HepG2 (cell line): Measurements from ENCODE around the gene BBLN. TPM values are rescaled to one million over a fixed set of nuclear protein-coding genes. Genes with fewer than 3 reads are reported as not detected.

Source experiments
- AKAP8 ChIP-seq: sonication (generic); formaldehyde crosslinking; IDR thresholded peaks from 2 replicates; pipeline ENCODE4 v1.5.1; 2020; ENCODE audit warnings: mild to moderate bottlenecking, missing genetic modification reagents
- BRD4 ChIP-seq: sonication (generic); formaldehyde crosslinking; IDR thresholded peaks from 2 replicates; pipeline ENCODE4 v1.4.0; 2020; ENCODE audit warnings: missing genetic modification reagents
- CTCF ChIP-seq: sonication (generic); formaldehyde crosslinking; IDR thresholded peaks from 2 replicates; pipeline ENCODE4 v1.5.0; 2020; ENCODE audit warnings: mild to moderate bottlenecking, missing genetic modification reagents, moderate library complexity
- DMAP1 ChIP-seq: IDR thresholded peaks from 2 replicates; pipeline ENCODE4 v1.6.1; 2016
- GLI4 ChIP-seq: sonication (generic); formaldehyde crosslinking; IDR thresholded peaks from 2 replicates; pipeline ENCODE4 v1.5.1; 2020; ENCODE audit warnings: missing genetic modification reagents, mild to moderate bottlenecking, moderate library complexity, borderline replicate concordance
- HDAC2 ChIP-seq: sonication (generic); formaldehyde crosslinking; IDR thresholded peaks from 2 replicates; pipeline ENCODE4 v1.4.0; 2020; ENCODE audit warnings: missing genetic modification reagents
- KDM5A ChIP-seq: fragments of 200-600 bp; sonication (generic); IDR thresholded peaks from 2 replicates; pipeline ENCODE4 v1.7.0; 2018; ENCODE audit warnings: antibody characterized with exemption, mild to moderate bottlenecking, low read length, borderline replicate concordance
- MAZ ChIP-seq, 2 experiments: sonication (generic) in 1 of 2; formaldehyde crosslinking in 1 of 2; IDR thresholded peaks; 2 replicates each; pipeline versions ENCODE4 v1.5.0 to v1.6.1; 2012 to 2020; ENCODE audit warnings: low read depth in 2 of 2, mild to moderate bottlenecking in 2 of 2, borderline replicate concordance in 1 of 2, improper control_type of control experiment in 1 of 2, low read length in 1 of 2, missing genetic modification reagents in 1 of 2, moderate library complexity in 1 of 2
- MEIS2 ChIP-seq: sonication (generic); formaldehyde crosslinking; IDR thresholded peaks from 2 replicates; pipeline ENCODE4 v1.9.0; 2021; ENCODE audit warnings: mild to moderate bottlenecking, missing genetic modification reagents
- PHB2 ChIP-seq: fragments of 450-650 bp; IDR thresholded peaks from 2 replicates; pipeline ENCODE4 v1.6.1; 2018; ENCODE audit not compliant: partially characterized antibody
- PRDM15 ChIP-seq: sonication (generic); formaldehyde crosslinking; IDR thresholded peaks from 2 replicates; pipeline ENCODE4 v1.4.0; 2020; ENCODE audit warnings: missing genetic modification reagents
- PREB ChIP-seq: sonication (generic); formaldehyde crosslinking; IDR thresholded peaks from 2 replicates; pipeline ENCODE4 v1.4.0; 2020; ENCODE audit warnings: missing genetic modification reagents
- RAD51 ChIP-seq: fragments of 450-650 bp; IDR thresholded peaks from 2 replicates; pipeline ENCODE4 v1.6.1; 2016; ENCODE audit warnings: borderline replicate concordance
- SMC3 ChIP-seq: IDR thresholded peaks from 2 replicates; pipeline ENCODE4 v1.6.1; 2011; ENCODE audit warnings: low read length, improper control_type of control experiment
- ZFYVE20 ChIP-seq: sonication (generic); formaldehyde crosslinking; IDR thresholded peaks from 2 replicates; pipeline ENCODE4 v1.8.0; 2023; ENCODE audit warnings: low read depth, mild to moderate bottlenecking, moderate library complexity, missing genetic modification reagents, borderline replicate concordance
- ZNF205 ChIP-seq: IDR thresholded peaks from 2 replicates; pipeline ENCODE4 v1.6.1; 2018; ENCODE audit warnings: missing biosample characterization, missing genetic modification reagents
- ZNF280B ChIP-seq: sonication (generic); formaldehyde crosslinking; IDR thresholded peaks from 2 replicates; pipeline ENCODE4 v1.5.0; 2020; ENCODE audit warnings: missing genetic modification reagents, mild to moderate bottlenecking, borderline replicate concordance
- ZNF432 ChIP-seq: sonication (generic); formaldehyde crosslinking; IDR thresholded peaks from 2 replicates; pipeline ENCODE4 v1.5.0; 2020; ENCODE audit warnings: missing genetic modification reagents, mild to moderate bottlenecking, borderline replicate concordance
- ZNF747 ChIP-seq: sonication (generic); formaldehyde crosslinking; IDR thresholded peaks from 2 replicates; pipeline ENCODE4 v1.8.1; 2023; ENCODE audit warnings: missing genetic modification reagents, mild to moderate bottlenecking, borderline replicate concordance
- ZNF766 ChIP-seq: sonication (generic); formaldehyde crosslinking; IDR thresholded peaks from 2 replicates; pipeline ENCODE4 v1.5.0; 2020; ENCODE audit warnings: missing genetic modification reagents, borderline replicate concordance
- polyA plus RNA-seq, 8 experiments: library from polyadenylated mRNA; depleted of rRNA in 3 of 8; stranded (reverse) in 7 of 8; unstranded in 1 of 8; fragments of >200 nt; fragmentation: Illumina TruSeq in 4 of 8; extraction: Trizol in 4 of 8; gene quantifications; 2 replicates each; pipeline versions ENCODE4 v1.2.1 to v1.2.3, GENCODE V29; 2011 to 2016; ENCODE audit warnings: low read depth in 4 of 8, missing spikeins in 1 of 8, mixed read lengths in 1 of 8; ENCODE audit not compliant: insufficient read depth in 1 of 8
- total RNA-seq, 5 experiments: library from RNA; depleted of rRNA; stranded (reverse); fragments of >200 nt; fragmentation: Illumina TruSeq; extraction: Trizol; gene quantifications; 2 replicates each; pipeline ENCODE4 v1.2.3, GENCODE V29; 2016; ENCODE audit warnings: low read depth in 1 of 5

BBLN gene
- total and polyA plus RNA-seq, 2 of the 13 experiments (the other 11 are each of a cell fraction or from before 2014, with no cell fraction given): 27.6 to 33.1 TPM

GRCh38 chr9:128203024-128203706 is 43.1 kb downstream of the BBLN start, which contains the start of gene DNM1 (continued):
- TF ChIP-seq ZNF766 (CRISPR knock-in tag): no peak
- no peak for TF ChIP-seq BRD4 (CRISPR knock-in tag)
- no peak for TF ChIP-seq ZNF280B (CRISPR knock-in tag)
- no peak for TF ChIP-seq ZNF432 (CRISPR knock-in tag)
- TF ChIP-seq ZNF747 (CRISPR knock-in tag): no peak
- TF ChIP-seq SMC3: no peak
- TF ChIP-seq ZFYVE20 (CRISPR knock-in tag): no peak
- peak; percentile 96 for TF ChIP-seq MAZ (IDR thresholded peaks at IDR 0.05; ENCODE audit: borderline replicate concordance, low read depth, low read length)
- TF ChIP-seq MAZ (CRISPR knock-in tag; IDR thresholded peaks at IDR 0.05; ENCODE audit: low read depth): peak; percentile 97
- no peak for TF ChIP-seq AKAP8 (CRISPR knock-in tag)
- peak; percentile 61; the same call in 1 of the 2 replicates for TF ChIP-seq GLI4 (CRISPR knock-in tag)
- no peak for TF ChIP-seq PRDM15 (CRISPR knock-in tag)
- TF ChIP-seq CTCF (CRISPR knock-in tag): peak; percentile 70
- TF ChIP-seq RAD51: no peak
- TF ChIP-seq KDM5A: no peak
- TF ChIP-seq DMAP1 (CRISPR knock-in tag): no peak
- no peak for TF ChIP-seq PHB2
- no peak for TF ChIP-seq ZNF205 (CRISPR knock-in tag)
- no peak for TF ChIP-seq PREB (CRISPR knock-in tag)
- no peak for TF ChIP-seq MEIS2
- TF ChIP-seq HDAC2: no peak
